Ectodermal cell (in vitro differentiated cells): ENCODE measurements around the gene SPECC1.
"Not testable (repeated sequence)": the region's sequence is repeated elsewhere in the genome, so short reads cannot be mapped to it uniquely, and the experiment has no call there.

ENCODE experiments used
- H3K27ac ChIP-seq: 2 replicates; pipeline ENCODE4 v1.7.0; 2013; ENCODE audit warnings: mild to moderate bottlenecking, low read depth, low read length; ENCODE audit not compliant: insufficient read depth, poor library complexity, severe bottlenecking
- H3K27me3 ChIP-seq: 2 replicates; pipeline ENCODE4 v1.7.0; 2013; ENCODE audit warnings: mild to moderate bottlenecking, low read length; ENCODE audit not compliant: insufficient read depth, control insufficient read depth, poor library complexity, severe bottlenecking
- H3K36me3 ChIP-seq: one replicate; pipeline ENCODE4 v1.7.0; 2013; ENCODE audit warnings: low read length; ENCODE audit not compliant: control insufficient read depth, insufficient read depth
- H3K4me1 ChIP-seq: one replicate; pipeline ENCODE4 v1.7.0; 2013; ENCODE audit warnings: low read length; ENCODE audit not compliant: control insufficient read depth, insufficient read depth
- H3K4me3 ChIP-seq: 2 replicates; pipeline ENCODE4 v1.7.0; 2013; ENCODE audit warnings: low read depth, low read length, control low read depth; ENCODE audit not compliant: insufficient read depth
- H3K9me3 ChIP-seq: 2 replicates; pipeline ENCODE4 v1.7.0; 2013; ENCODE audit warnings: mild to moderate bottlenecking, low read length, moderate library complexity; ENCODE audit not compliant: control insufficient read depth
- WGBS, 2 experiments: methylation state at CpG; one replicate each; pipeline ENCODE4 v1.1.7; 2013; ENCODE audit warnings: missing lambda C conversion rate in 2 of 2; 5-methylcytosine and 5-hydroxymethylcytosine counted together

The SPECC1 gene

GRCh38 chr17:20092973-20093626 is 83.9 kb downstream of the SPECC1 start:
- H3K4me1 ChIP-seq: peaks cover 10% of the 10 kb centered on the region
- no peaks in the 10 kb centered on the region for H3K27me3 ChIP-seq
- WGBS, 2 experiments: 44 to 48% methylated on average over 2 of the region's 2 CpGs

GRCh38 chr17:20094777-20095176 is 85.6 kb downstream of the SPECC1 start:
- Histone ChIP-seq H3K4me1 (peaks cover 10% of the 10 kb centered on the region), H3K36me3 (no peaks in the 10 kb centered on the region), H3K4me3 (no peak overlapping the region), H3K27ac (no peak overlapping the region), H3K27me3 (no peaks in the 10 kb centered on the region), H3K9me3 (no peaks in the 10 kb centered on the region)
- 100% methylated on average over 1 of the region's 1 CpG for WGBS, 2 experiments

More at GRCh38 chr17:20092973-20093626, 83.9 kb downstream of the SPECC1 start:
- Histone ChIP-seq H3K9me3 (no peaks in the 10 kb centered on the region), H3K27ac (no peak overlapping the region), H3K4me3 (no peak overlapping the region), H3K36me3 (no peaks in the 10 kb centered on the region)

- H3K4me1 ChIP-seq: peaks cover 10% of the 10 kb centered on the region
- no peaks in the 10 kb centered on the region for H3K9me3 ChIP-seq
- H3K27me3 ChIP-seq: no peaks in the 10 kb centered on the region
- H3K36me3 ChIP-seq: no peaks in the 10 kb centered on the region
- H3K4me3 ChIP-seq: no peak overlapping the region
- WGBS, 2 experiments: 46 to 51% methylated on average over 18 of the region's 18 CpGs
- H3K27ac ChIP-seq: no peak overlapping the region
These were observed 86.3 kb downstream of the SPECC1 start for GRCh38 chr17:20095336-20096080.

GRCh38 chr17:20096430-20096829 is 87.3 kb downstream of the SPECC1 start:
- H3K4me1 ChIP-seq: peaks cover 8% of the 10 kb centered on the region
- 95% methylated on average over 8 of the region's 8 CpGs for WGBS, 2 experiments
- no peaks in the 10 kb centered on the region for H3K9me3 ChIP-seq
- H3K4me3 ChIP-seq: no peak overlapping the region
- H3K36me3 ChIP-seq: no peaks in the 10 kb centered on the region
- H3K27ac ChIP-seq: no peak overlapping the region
- no peaks in the 10 kb centered on the region for H3K27me3 ChIP-seq

GRCh38 chr17:20097330-20097729 is 88.2 kb downstream of the SPECC1 start:
- Histone ChIP-seq H3K36me3 (no peaks in the 10 kb centered on the region), H3K27ac (no peak overlapping the region), H3K9me3 (no peaks in the 10 kb centered on the region), H3K27me3 (no peaks in the 10 kb centered on the region), H3K4me3 (no peak overlapping the region), H3K4me1 (peaks cover 7% of the 10 kb centered on the region)
- 94 to 96% methylated on average over 6 of the region's 6 CpGs for WGBS, 2 experiments

- no peaks in the 10 kb centered on the region for H3K27me3 ChIP-seq
- WGBS, 2 experiments: 92 to 94% methylated on average over 7 of the region's 7 CpGs
These were observed 89.2 kb downstream of the SPECC1 start for GRCh38 chr17:20098314-20098713.

GRCh38 chr17:20100806-20101205 is 91.6 kb downstream of the SPECC1 start:
- H3K9me3 ChIP-seq, H3K36me3 ChIP-seq, H3K27me3 ChIP-seq, H3K27ac ChIP-seq, H3K4me3 ChIP-seq: not testable (repeated sequence)
- H3K4me1 ChIP-seq: peaks cover 12% of the 10 kb centered on the region
- 94% methylated on average over 3 of the region's 3 CpGs for WGBS, 2 experiments

More at GRCh38 chr17:20098314-20098713, 89.2 kb downstream of the SPECC1 start:
- Histone ChIP-seq H3K4me3 (no peak overlapping the region), H3K36me3 (no peaks in the 10 kb centered on the region), H3K9me3 (no peaks in the 10 kb centered on the region), H3K4me1 (peaks cover 5% of the 10 kb centered on the region), H3K27ac (no peak overlapping the region)

GRCh38 chr17:20103454-20104446 is 94.6 kb downstream of the SPECC1 start:
- Histone ChIP-seq H3K27ac (no peak overlapping the region), H3K27me3 (no peaks in the 10 kb centered on the region), H3K4me1 (peaks cover 12% of the 10 kb centered on the region), H3K36me3 (no peaks in the 10 kb centered on the region), H3K9me3 (no peaks in the 10 kb centered on the region), H3K4me3 (no peak overlapping the region)
- 78 to 79% methylated on average over 12 of the region's 12 CpGs for WGBS, 2 experiments

- Histone ChIP-seq H3K36me3 (no peaks in the 10 kb centered on the region), H3K27ac (no peak overlapping the region), H3K4me3 (no peak overlapping the region), H3K9me3 (no peaks in the 10 kb centered on the region), H3K4me1 (peaks cover 12% of the 10 kb centered on the region), H3K27me3 (no peaks in the 10 kb centered on the region)
- WGBS, 2 experiments: 91 to 94% methylated on average over 8 of the region's 8 CpGs
These were observed 96.6 kb downstream of the SPECC1 start for GRCh38 chr17:20105539-20106280.
